Measurements from ENCODE around the gene ZSCAN18. TPM values are rescaled to one million over a fixed set of nuclear protein-coding genes. Genes with fewer than 3 reads are reported as not detected.

The ZSCAN18 gene
- total RNA-seq, 1 experiment from 2014 or later, result not detected

GRCh38 chr19:58093071-58093470 is 5.0 kb downstream of the ZSCAN18 start:
- no peak for DNase-seq
- Mint-ChIP-seq H3K27ac (ENCODE audit: unreplicated experiment) (no peak overlapping the region), H3K9me3 (ENCODE audit: unreplicated experiment) (peaks cover 23% of the 10 kb centered on the region), H3K27me3 (ENCODE audit: insufficient read depth, unreplicated experiment) (no peaks in the 10 kb centered on the region), H3K4me3 (ENCODE audit: unreplicated experiment) (no peak overlapping the region), H3K36me3 (ENCODE audit: insufficient read depth, unreplicated experiment) (peaks cover 8% of the 10 kb centered on the region), H3K4me1 (ENCODE audit: low read depth, unreplicated experiment) (no peaks in the 10 kb centered on the region)
- Histone ChIP-seq H3K9me3 (peaks cover 18% of the 10 kb centered on the region), H3K27me3 (replicated peaks; ENCODE audit: control insufficient read depth, insufficient read depth, low read length) (no peaks in the 10 kb centered on the region), H3K4me3 (ENCODE audit: low read depth, low read length) (no peak overlapping the region), H3K36me3 (ENCODE audit: control insufficient read depth, insufficient read depth, low read length) (no peaks in the 10 kb centered on the region), H3K4me1 (no peaks in the 10 kb centered on the region)
- TF ChIP-seq CTCF (IDR thresholded peaks at IDR 0.05; ENCODE audit: insufficient read depth in 1 of 2, low read depth in 1 of 2, low read length in 1 of 2, severe bottlenecking in 1 of 2, unreplicated experiment in 1 of 2), result no peak
- BruUV-seq (replicated peaks), result no TSS peak
- intact Hi-C loops (cut with micrococcal nuclease; ENCODE audit: unreplicated experiment), result no loop called here
- ChIA-PET CTCF (interaction anchor here (0.6 kb wide), 1 partner anchor 28 kb away, joined by 9 read pairs; no protein-coding TSS in a partner anchor), POLR2A (no interaction called here)

- Histone ChIP-seq H3K4me1 (no peaks in the 10 kb centered on the region), H3K4me3 (ENCODE audit: low read depth, low read length) (no peak overlapping the region), H3K9me3 (peaks cover 11% of the 10 kb centered on the region), H3K36me3 (ENCODE audit: control insufficient read depth, insufficient read depth, low read length) (no peaks in the 10 kb centered on the region), H3K27me3 (replicated peaks; ENCODE audit: control insufficient read depth, insufficient read depth, low read length) (no peaks in the 10 kb centered on the region)
- Mint-ChIP-seq H3K36me3 (ENCODE audit: insufficient read depth, unreplicated experiment) (peaks cover 8% of the 10 kb centered on the region), H3K4me3 (ENCODE audit: unreplicated experiment) (no peak overlapping the region), H3K9me3 (ENCODE audit: unreplicated experiment) (peaks cover 11% of the 10 kb centered on the region), H3K4me1 (ENCODE audit: low read depth, unreplicated experiment) (no peaks in the 10 kb centered on the region), H3K27me3 (ENCODE audit: insufficient read depth, unreplicated experiment) (no peaks in the 10 kb centered on the region), H3K27ac (ENCODE audit: unreplicated experiment) (no peak overlapping the region)
- CTCF ChIA-PET, result interaction anchor here (0.6 kb wide), 1 partner anchor 13 kb away, joined by 3 read pairs; no protein-coding TSS in a partner anchor
- intact Hi-C loops (cut with micrococcal nuclease; ENCODE audit: unreplicated experiment), result no loop called here
- no TSS peak for BruUV-seq (replicated peaks)
- no peak for TF ChIP-seq CTCF (IDR thresholded peaks at IDR 0.05; ENCODE audit: insufficient read depth in 1 of 2, low read depth in 1 of 2, low read length in 1 of 2, severe bottlenecking in 1 of 2, unreplicated experiment in 1 of 2)
- POLR2A ChIA-PET, result no interaction called here
- no peak for DNase-seq
These were observed 6.6 kb downstream of the ZSCAN18 start for GRCh38 chr19:58091251-58091995.

DNA sequence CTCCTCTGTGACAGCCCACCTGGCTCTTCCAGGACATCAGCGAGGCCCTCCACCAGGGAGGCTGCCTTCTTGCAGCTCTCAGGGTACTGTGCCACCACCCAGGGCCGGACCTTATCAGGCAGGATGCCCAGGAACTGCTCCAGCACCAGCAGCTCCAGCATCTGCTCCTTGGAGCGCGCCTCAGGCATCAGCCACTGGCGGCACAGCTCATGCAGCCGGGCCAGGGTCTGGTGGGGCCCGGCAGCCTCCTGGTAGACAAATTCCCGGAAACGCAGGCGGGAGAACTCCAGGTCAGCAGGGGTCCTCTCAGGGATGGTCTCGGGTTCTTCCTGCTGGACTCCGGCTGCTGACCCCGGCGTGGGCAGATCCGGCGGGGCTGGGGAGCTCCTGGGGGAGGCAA is 8.2 kb downstream of the ZSCAN18 start:
- POLR2A ChIA-PET, result no interaction called here

More for the DNA sequence above, 8.2 kb downstream of the ZSCAN18 start:
- no peak overlapping the region for H3K4me3 ChIP-seq (ENCODE audit: low read depth, low read length)
- no peak overlapping the region for H3K27ac Mint-ChIP-seq (ENCODE audit: unreplicated experiment)
- H3K27me3 ChIP-seq (replicated peaks; ENCODE audit: control insufficient read depth, insufficient read depth, low read length), result no peaks in the 10 kb centered on the region
- peaks cover 11% of the 10 kb centered on the region for H3K9me3 Mint-ChIP-seq (ENCODE audit: unreplicated experiment)
- DNase-seq, result no peak
- peaks cover 8% of the 10 kb centered on the region for H3K36me3 Mint-ChIP-seq (ENCODE audit: insufficient read depth, unreplicated experiment)
- intact Hi-C loops (cut with micrococcal nuclease; ENCODE audit: unreplicated experiment), result no loop called here
- H3K4me1 Mint-ChIP-seq (ENCODE audit: low read depth, unreplicated experiment), result no peaks in the 10 kb centered on the region
- H3K4me3 Mint-ChIP-seq (ENCODE audit: unreplicated experiment), result no peak overlapping the region
- CTCF ChIA-PET, result no interaction called here
- no peaks in the 10 kb centered on the region for H3K4me1 ChIP-seq
- TF ChIP-seq CTCF (IDR thresholded peaks at IDR 0.05; ENCODE audit: insufficient read depth in 1 of 2, low read depth in 1 of 2, low read length in 1 of 2, severe bottlenecking in 1 of 2, unreplicated experiment in 1 of 2), result no peak
- BruUV-seq (replicated peaks), result no TSS peak
- peaks cover 23% of the 10 kb centered on the region for H3K9me3 ChIP-seq
- no peaks in the 10 kb centered on the region for H3K36me3 ChIP-seq (ENCODE audit: control insufficient read depth, insufficient read depth, low read length)
- no peaks in the 10 kb centered on the region for H3K27me3 Mint-ChIP-seq (ENCODE audit: insufficient read depth, unreplicated experiment)

Data from Caco-2 (cell line).